HUES6 (cell line): ENCODE data around the gene ADAMTSL4.

ENCODE experiments used
- H3K27ac ChIP-seq: 2 replicates; pipeline ENCODE4 v1.7.0; 2013; ENCODE audit warnings: low read depth, mild to moderate bottlenecking, low read length, inconsistent platforms
- H3K27me3 ChIP-seq: 2 replicates; pipeline ENCODE4 v1.6.1; 2013; ENCODE audit warnings: low read length; ENCODE audit not compliant: control insufficient read depth, insufficient read depth
- H3K36me3 ChIP-seq: 2 replicates; pipeline ENCODE4 v1.6.1; 2013; ENCODE audit warnings: low read length; ENCODE audit not compliant: control insufficient read depth, insufficient read depth
- H3K4me1 ChIP-seq: 2 replicates; pipeline ENCODE4 v1.6.1; 2013; ENCODE audit warnings: low read length; ENCODE audit not compliant: control insufficient read depth, insufficient read depth
- H3K4me3 ChIP-seq: 2 replicates; pipeline ENCODE4 v1.5.1; 2013; ENCODE audit warnings: low read depth, low read length
- H3K9ac ChIP-seq: one replicate; pipeline ENCODE4 v1.6.1; 2013; ENCODE audit warnings: mild to moderate bottlenecking, low read length
- H3K9me3 ChIP-seq: 2 replicates; pipeline ENCODE4 v1.6.1; 2013; ENCODE audit warnings: low read depth, low read length; ENCODE audit not compliant: control insufficient read depth, insufficient read depth

The ADAMTSL4 gene

GRCh38 chr1:150515328-150516049, 33.7 kb upstream of the ADAMTSL4 start, which contains the start of gene FALEC:
Gene FALEC (plus strand): TSS chr1:150515752.
- H3K4me3 ChIP-seq: peak within 1 kb of the TSS; percentile 73
- H3K36me3 ChIP-seq: peaks cover 8% of the 10 kb centered on the region; the same call in 1 of the 2 replicates
- peak within 1 kb of the TSS; percentile 65 for H3K9ac ChIP-seq
- peaks cover 4% of the 10 kb centered on the region for H3K4me1 ChIP-seq
- no peaks in the 10 kb centered on the region for H3K9me3 ChIP-seq
- no peaks in the 10 kb centered on the region for H3K27me3 ChIP-seq
- H3K27ac ChIP-seq: peak within 1 kb of the TSS; percentile 4; the same call in 1 of the 2 replicates

GRCh38 chr1:150516050-150516591, 33.1 kb upstream of the ADAMTSL4 start:
- no peaks in the 10 kb centered on the region for H3K27me3 ChIP-seq
- H3K4me1 ChIP-seq: peaks cover 4% of the 10 kb centered on the region
- peak overlapping the region; percentile 73 for H3K4me3 ChIP-seq
- H3K36me3 ChIP-seq: peaks cover 8% of the 10 kb centered on the region; the same call in 1 of the 2 replicates
- H3K9me3 ChIP-seq: no peaks in the 10 kb centered on the region
- H3K27ac ChIP-seq: no peak overlapping the region
- H3K9ac ChIP-seq: peak overlapping the region; percentile 65

- Histone ChIP-seq H3K4me3 (peak overlapping the region; percentile 73), H3K27ac (no peak overlapping the region), H3K9me3 (no peaks in the 10 kb centered on the region), H3K27me3 (no peaks in the 10 kb centered on the region), H3K9ac (peak overlapping the region; percentile 65), H3K36me3 (peaks cover 6% of the 10 kb centered on the region; the same call in 1 of the 2 replicates), H3K4me1 (peaks cover 4% of the 10 kb centered on the region)
These were observed 32.6 kb upstream of the ADAMTSL4 start for GRCh38 chr1:150516616-150517015.

GRCh38 chr1:150521196-150521968, 27.8 kb upstream of the ADAMTSL4 start:
- no peaks in the 10 kb centered on the region for H3K27me3 ChIP-seq
- no peak overlapping the region for H3K27ac ChIP-seq
- no peaks in the 10 kb centered on the region for H3K36me3 ChIP-seq
- H3K4me1 ChIP-seq: peaks cover 3% of the 10 kb centered on the region
- no peak overlapping the region for H3K9ac ChIP-seq
- no peak overlapping the region for H3K4me3 ChIP-seq
- H3K9me3 ChIP-seq: no peaks in the 10 kb centered on the region

- Histone ChIP-seq H3K4me3 (no peak overlapping the region), H3K9me3 (no peaks in the 10 kb centered on the region), H3K36me3 (no peaks in the 10 kb centered on the region), H3K27me3 (no peaks in the 10 kb centered on the region), H3K27ac (no peak overlapping the region), H3K9ac (no peak overlapping the region), H3K4me1 (no peaks in the 10 kb centered on the region)
These were observed 23.9 kb upstream of the ADAMTSL4 start for GRCh38 chr1:150525348-150525747.

GRCh38 chr1:150528196-150528595, 21.0 kb upstream of the ADAMTSL4 start:
- Histone ChIP-seq H3K9me3 (no peaks in the 10 kb centered on the region), H3K27me3 (no peaks in the 10 kb centered on the region), H3K4me3 (no peak overlapping the region), H3K36me3 (no peaks in the 10 kb centered on the region), H3K9ac (no peak overlapping the region), H3K4me1 (no peaks in the 10 kb centered on the region), H3K27ac (no peak overlapping the region)

- Histone ChIP-seq H3K4me1 (no peaks in the 10 kb centered on the region), H3K9me3 (no peaks in the 10 kb centered on the region), H3K27ac (no peak overlapping the region)
These were observed 20.2 kb upstream of the ADAMTSL4 start for GRCh38 chr1:150529017-150529416.

GRCh38 chr1:150530491-150531159, 18.6 kb upstream of the ADAMTSL4 start:
- Histone ChIP-seq H3K27ac (no peak overlapping the region), H3K36me3 (no peaks in the 10 kb centered on the region), H3K4me3 (no peak overlapping the region), H3K9me3 (no peaks in the 10 kb centered on the region), H3K9ac (no peak overlapping the region), H3K4me1 (no peaks in the 10 kb centered on the region), H3K27me3 (no peaks in the 10 kb centered on the region)

More at GRCh38 chr1:150529017-150529416, 20.2 kb upstream of the ADAMTSL4 start:
- Histone ChIP-seq H3K9ac (no peak overlapping the region), H3K27me3 (no peaks in the 10 kb centered on the region), H3K4me3 (no peak overlapping the region), H3K36me3 (no peaks in the 10 kb centered on the region)

- H3K27ac ChIP-seq: no peak overlapping the region
- H3K36me3 ChIP-seq: no peaks in the 10 kb centered on the region
- no peaks in the 10 kb centered on the region for H3K9me3 ChIP-seq
- no peaks in the 10 kb centered on the region for H3K27me3 ChIP-seq
- no peak overlapping the region for H3K9ac ChIP-seq
- H3K4me1 ChIP-seq: peaks cover 7% of the 10 kb centered on the region; the same call in 1 of the 2 replicates
- no peak overlapping the region for H3K4me3 ChIP-seq
These were observed 16.3 kb upstream of the ADAMTSL4 start for GRCh38 chr1:150532860-150533259.

- no peaks in the 10 kb centered on the region for H3K36me3 ChIP-seq
- no peaks in the 10 kb centered on the region for H3K9me3 ChIP-seq
- H3K4me1 ChIP-seq: peaks cover 15% of the 10 kb centered on the region; the same call in 1 of the 2 replicates
- H3K27me3 ChIP-seq: no peaks in the 10 kb centered on the region
- no peak overlapping the region for H3K4me3 ChIP-seq
- no peak overlapping the region for H3K27ac ChIP-seq
- H3K9ac ChIP-seq: no peak overlapping the region
These were observed 15.2 kb upstream of the ADAMTSL4 start for GRCh38 chr1:150534002-150534401.
